OCI-LY7 (cell line): ENCODE measurements around the gene BCAR3. TPM values are rescaled to one million over a fixed set of nuclear protein-coding genes. Genes with fewer than 3 reads are reported as not detected.

ENCODE experiments used
- BruUV-seq: library from RNA; stranded (reverse); fragments of 400-500 nt; replicated peaks from 2 replicates; lab custom pipeline; 2021; lab: Mats Ljungman, UMichigan
- CTCF ChIA-PET: fragments of 300-600 bp; sonication (Branson Sonifier 250); formaldehyde crosslinking; loops from one replicate; lab custom pipeline; 2022; ENCODE audit warnings: antibody characterized with exemption; ENCODE audit not compliant: unreplicated experiment; lab: Charles Lee
- POLR2A ChIA-PET: fragments of 300-600 bp; sonication (Branson Sonifier 250); formaldehyde crosslinking; loops from one replicate; lab custom pipeline; 2022; ENCODE audit warnings: antibody characterized with exemption; lab: Charles Lee
- DNase-seq: peaks from one replicate; pipeline ENCODE4 v3.0.0-alpha.2; 2015; ENCODE audit warnings: low spot score
- H2AFZ ChIP-seq: fragments of 200-600 bp; sonication (generic), shearing (Covaris generic); 2 replicates; pipeline ENCODE4 v1.6.1; 2014; ENCODE audit warnings: mild to moderate bottlenecking, antibody characterized with exemption, low read length, moderate library complexity
- H3K27ac ChIP-seq: fragments of 200-600 bp; sonication (generic); 2 replicates; pipeline ENCODE4 v1.5.1; 2014; ENCODE audit warnings: mixed run types, low read depth, mild to moderate bottlenecking, moderate library complexity, low read length, inconsistent platforms; ENCODE audit not compliant: poor library complexity, severe bottlenecking
- H3K36me3 ChIP-seq: fragments of 200-600 bp; sonication (generic); 2 replicates; pipeline ENCODE4 v1.6.1; 2014; ENCODE audit warnings: mild to moderate bottlenecking, antibody characterized with exemption, low read length, moderate library complexity, mixed read lengths; ENCODE audit not compliant: insufficient read depth
- H3K4me1 ChIP-seq: fragments of 200-600 bp; sonication (generic); 2 replicates; pipeline ENCODE4 v1.5.1; 2014; ENCODE audit warnings: mild to moderate bottlenecking, low read length; ENCODE audit not compliant: insufficient read depth, poor library complexity, severe bottlenecking
- H3K4me2 ChIP-seq: fragments of 200-600 bp; sonication (generic); 2 replicates; pipeline ENCODE4 v1.6.1; 2014; ENCODE audit warnings: mild to moderate bottlenecking, low read length
- H3K4me3 ChIP-seq: fragments of 200-600 bp; sonication (generic); 2 replicates; pipeline ENCODE4 v1.5.1; 2014; ENCODE audit warnings: mild to moderate bottlenecking, low read depth, low read length; ENCODE audit not compliant: poor library complexity, severe bottlenecking
- H3K79me2 ChIP-seq: fragments of 200-600 bp; sonication (generic); 2 replicates; pipeline ENCODE4 v1.6.1; 2016; ENCODE audit warnings: low read depth, mild to moderate bottlenecking, low read length, moderate library complexity, mixed read lengths; ENCODE audit not compliant: insufficient read depth
- H3K9me2 ChIP-seq: fragments of 200-600 bp; sonication (generic); 2 replicates; pipeline ENCODE4 v1.6.1; 2016; ENCODE audit warnings: mild to moderate bottlenecking, low read length, mixed read lengths; ENCODE audit not compliant: insufficient read depth
- H3K9me3 ChIP-seq: fragments of 200-600 bp; sonication (generic); 2 replicates; pipeline ENCODE4 v1.6.1; 2014; ENCODE audit warnings: mild to moderate bottlenecking, mixed run types, low read length, mixed read lengths
- H4K20me1 ChIP-seq: fragments of 200-600 bp; sonication (generic); 2 replicates; pipeline ENCODE4 v1.6.1; 2014; ENCODE audit warnings: mild to moderate bottlenecking, antibody characterized with exemption, low read length, moderate library complexity, mixed read lengths; ENCODE audit not compliant: insufficient read depth
- EZH2phosphoT487 ChIP-seq: fragments of 200-600 bp; sonication (generic); IDR thresholded peaks from 2 replicates; pipeline ENCODE4 v1.6.1; 2018; ENCODE audit warnings: low read depth, borderline replicate concordance, mild to moderate bottlenecking, mixed run types, antibody characterized with exemption, low read length, moderate library complexity, mixed read lengths
- intact Hi-C: fragments of 100-400 bp; cut with micrococcal nuclease; formaldehyde crosslinking; loops from one replicate; pipeline ENCODE4 v1.10.0; 2022; ENCODE audit not compliant: unreplicated experiment
- total RNA-seq, 2 experiments: library from RNA; depleted of rRNA in 1 of 2; stranded (reverse); fragments of >200 nt in 1 of 2; shearing (Covaris generic) in 1 of 2; gene quantifications; 2 replicates each; pipeline ENCODE4 v1.2.3, GENCODE V29; 2014 to 2022
- TF ChIP-seq, protein P1 (sequence below): fragments of 200-600 bp; sonication (generic); conservative IDR thresholded peaks from 2 replicates; pipeline ENCODE4 v1.5.1; 2014; ENCODE audit warnings: mild to moderate bottlenecking, antibody characterized with exemption, low read length, moderate library complexity, mixed read lengths

The BCAR3 gene
- total RNA-seq, 2 experiments from 2014 or later: 16.3 to 24.2 TPM

DNA sequence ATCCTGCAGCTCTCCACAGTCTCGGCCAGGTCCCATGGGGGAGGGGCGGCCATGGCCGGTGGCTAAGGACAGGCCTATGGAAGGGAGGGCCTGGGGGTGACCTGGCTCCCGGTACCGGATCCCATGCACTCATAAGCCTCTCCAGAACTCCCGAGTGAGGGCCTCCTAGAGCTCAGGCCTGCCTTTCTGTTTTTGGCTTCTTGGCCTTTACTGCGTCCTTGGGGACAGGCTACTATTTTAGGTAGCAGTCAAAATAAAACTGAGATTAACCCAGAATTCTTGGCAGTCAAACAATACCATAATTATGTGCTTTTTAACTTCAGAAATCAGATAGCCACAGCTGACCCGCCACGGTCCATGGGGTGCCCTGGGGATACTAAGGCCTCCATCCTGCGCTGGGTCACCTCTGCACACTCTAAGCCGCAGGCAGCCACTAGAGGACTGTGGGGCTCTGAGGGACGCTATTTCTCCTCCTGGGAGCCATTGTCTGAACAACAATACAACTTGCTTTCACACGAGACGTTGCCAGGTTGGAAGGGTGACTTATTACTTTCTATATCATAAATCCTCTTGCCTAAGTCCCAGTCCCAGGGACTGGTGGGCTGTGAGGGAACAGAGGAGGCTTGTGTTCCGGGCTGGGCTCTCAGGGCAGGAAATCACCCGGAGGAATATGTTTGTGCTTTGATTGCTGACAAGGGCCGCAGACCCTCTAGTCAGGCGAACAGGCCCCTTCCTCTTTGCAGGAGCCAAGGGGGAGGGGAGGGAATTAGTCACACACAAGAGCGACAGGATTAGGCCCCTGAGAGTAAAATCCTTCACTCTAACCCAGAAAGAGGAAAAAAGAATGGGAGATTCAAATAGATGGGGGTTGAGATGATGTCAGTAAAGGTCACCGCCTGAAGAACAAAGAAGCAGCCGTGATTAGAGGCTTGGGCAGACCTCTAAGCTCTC is 40.7 kb upstream of the BCAR3 start:
- BruUV-seq: no TSS peak
- no peaks in the 10 kb centered on the region for H3K36me3 ChIP-seq
- H4K20me1 ChIP-seq: no peaks in the 10 kb centered on the region
- no peaks in the 10 kb centered on the region for H3K9me3 ChIP-seq
- no peak overlapping the region for H3K4me2 ChIP-seq
- intact Hi-C loops: no loop called here
- no peak overlapping the region for H2AFZ ChIP-seq
- no peak for DNase-seq
- POLR2A ChIA-PET: interaction anchor here (0.6 to 1.5 kb wide), 4 partner anchors 10 to 23 kb away, joined by 3 to 6 read pairs (median 3); no protein-coding TSS in a partner anchor
- TF ChIP-seq, protein P1, sequence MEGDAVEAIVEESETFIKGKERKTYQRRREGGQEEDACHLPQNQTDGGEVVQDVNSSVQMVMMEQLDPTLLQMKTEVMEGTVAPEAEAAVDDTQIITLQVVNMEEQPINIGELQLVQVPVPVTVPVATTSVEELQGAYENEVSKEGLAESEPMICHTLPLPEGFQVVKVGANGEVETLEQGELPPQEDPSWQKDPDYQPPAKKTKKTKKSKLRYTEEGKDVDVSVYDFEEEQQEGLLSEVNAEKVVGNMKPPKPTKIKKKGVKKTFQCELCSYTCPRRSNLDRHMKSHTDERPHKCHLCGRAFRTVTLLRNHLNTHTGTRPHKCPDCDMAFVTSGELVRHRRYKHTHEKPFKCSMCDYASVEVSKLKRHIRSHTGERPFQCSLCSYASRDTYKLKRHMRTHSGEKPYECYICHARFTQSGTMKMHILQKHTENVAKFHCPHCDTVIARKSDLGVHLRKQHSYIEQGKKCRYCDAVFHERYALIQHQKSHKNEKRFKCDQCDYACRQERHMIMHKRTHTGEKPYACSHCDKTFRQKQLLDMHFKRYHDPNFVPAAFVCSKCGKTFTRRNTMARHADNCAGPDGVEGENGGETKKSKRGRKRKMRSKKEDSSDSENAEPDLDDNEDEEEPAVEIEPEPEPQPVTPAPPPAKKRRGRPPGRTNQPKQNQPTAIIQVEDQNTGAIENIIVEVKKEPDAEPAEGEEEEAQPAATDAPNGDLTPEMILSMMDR: no peak
- TF ChIP-seq EZH2phosphoT487: no peak
- H3K27ac ChIP-seq: no peak overlapping the region
- H3K4me1 ChIP-seq: no peaks in the 10 kb centered on the region
- no peak overlapping the region for H3K4me3 ChIP-seq
- H3K9me2 ChIP-seq: no peaks in the 10 kb centered on the region
- CTCF ChIA-PET: no interaction called here
- H3K79me2 ChIP-seq: no peaks in the 10 kb centered on the region

DNA sequence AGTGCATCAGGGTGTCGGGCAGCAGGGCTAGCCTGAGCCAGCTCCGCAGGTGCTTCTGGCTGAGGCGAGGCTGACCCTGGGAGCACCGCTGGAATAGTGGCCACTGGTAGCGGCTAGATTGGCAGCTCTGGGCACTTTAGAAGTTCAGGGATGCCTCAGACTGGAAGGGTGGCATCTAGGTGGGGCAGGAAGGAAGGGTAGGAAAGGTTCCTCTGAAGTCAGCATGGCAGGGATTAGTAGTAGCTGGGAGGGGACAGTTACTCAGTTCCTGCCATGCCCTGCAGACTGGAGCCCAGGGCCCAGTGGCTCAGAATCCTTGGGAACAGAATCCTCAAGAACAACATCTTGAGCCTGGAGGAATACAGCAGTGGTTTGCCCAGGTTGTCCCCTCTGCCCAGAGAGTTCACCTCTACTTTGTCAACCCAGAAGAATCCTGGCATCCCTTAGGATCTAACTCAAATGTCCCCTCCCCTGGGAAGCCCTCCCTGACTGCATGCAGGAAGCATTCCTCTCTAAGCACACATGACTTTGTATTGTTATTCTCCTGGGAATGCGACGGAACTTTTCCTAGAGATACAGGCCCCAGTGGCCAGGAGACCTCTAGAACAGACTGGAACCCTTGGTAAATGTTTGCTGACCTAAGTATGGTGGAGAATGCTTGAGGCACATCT is 39.5 kb upstream of the BCAR3 start:
- Histone ChIP-seq H3K4me1 (peaks cover 12% of the 10 kb centered on the region), H4K20me1 (no peaks in the 10 kb centered on the region), H2AFZ (no peak overlapping the region), H3K9me3 (no peaks in the 10 kb centered on the region), H3K36me3 (no peaks in the 10 kb centered on the region), H3K27ac (no peak overlapping the region), H3K79me2 (no peaks in the 10 kb centered on the region), H3K4me2 (no peak overlapping the region), H3K4me3 (no peak overlapping the region), H3K9me2 (no peaks in the 10 kb centered on the region)
- ChIA-PET POLR2A (interaction anchor here (0.6 to 1.5 kb wide), 2 partner anchors 11 to 24 kb away, joined by 3 read pairs; no protein-coding TSS in a partner anchor), CTCF (no interaction called here)
- BruUV-seq: no TSS peak
- TF ChIP-seq, protein P1: no peak
- TF ChIP-seq EZH2phosphoT487: no peak
- DNase-seq: no peak
- intact Hi-C loops: no loop called here
